DND-41 (cell line): ENCODE results near the gene BRSK2.

Source experiments
- EZH2 ChIP-seq: IDR thresholded peaks from 3 replicates; pipeline ENCODE4 v1.6.1; 2012; ENCODE audit warnings: borderline replicate concordance, low read depth, mild to moderate bottlenecking, moderate library complexity, low read length, inconsistent platforms; ENCODE audit not compliant: severe bottlenecking
- TF ChIP-seq, protein P1 (sequence below): IDR thresholded peaks from 2 replicates; pipeline ENCODE4 v1.5.1; 2012; ENCODE audit warnings: borderline replicate concordance, low read length, moderate library complexity, mild to moderate bottlenecking; ENCODE audit not compliant: poor library complexity, severe bottlenecking; ENCODE audit errors: extremely low read depth

DNA sequence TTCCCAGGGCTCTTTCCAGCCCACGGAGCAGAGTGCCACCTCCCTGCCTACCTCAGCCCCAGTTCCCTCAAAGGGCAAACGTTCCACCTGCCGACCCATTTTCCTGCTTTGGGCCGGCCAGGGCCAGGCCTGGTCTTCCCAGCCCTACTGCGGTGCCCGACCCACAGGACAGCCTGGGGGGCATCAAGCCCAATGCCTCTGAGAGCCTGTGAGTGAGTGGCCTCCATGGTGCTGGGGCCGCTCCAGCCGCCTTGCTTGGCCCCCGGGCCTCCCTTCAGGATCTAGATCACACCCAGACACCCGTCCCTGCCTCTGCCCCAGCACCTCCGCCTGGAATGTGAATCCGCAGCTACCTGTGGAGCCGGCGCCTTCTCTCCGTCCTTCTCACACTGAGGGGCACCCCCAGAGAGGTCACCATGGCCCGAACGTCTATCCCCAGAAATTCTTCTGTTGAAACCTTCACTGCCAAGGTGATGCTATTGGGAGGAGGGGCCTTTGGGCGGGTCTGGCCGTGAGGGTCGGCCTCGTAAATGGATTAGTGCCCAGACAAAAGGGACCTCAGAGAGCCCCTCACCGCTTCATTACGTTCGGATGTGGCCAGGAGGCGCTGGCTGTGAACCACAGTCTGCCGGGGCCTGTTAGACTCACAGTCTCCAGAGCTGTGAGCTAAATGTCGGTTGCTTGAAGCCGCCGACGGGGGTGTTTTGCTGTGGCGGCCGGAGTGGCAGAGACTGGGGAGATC is 36.2 kb upstream of the BRSK2 start:
- TF ChIP-seq, protein P1, sequence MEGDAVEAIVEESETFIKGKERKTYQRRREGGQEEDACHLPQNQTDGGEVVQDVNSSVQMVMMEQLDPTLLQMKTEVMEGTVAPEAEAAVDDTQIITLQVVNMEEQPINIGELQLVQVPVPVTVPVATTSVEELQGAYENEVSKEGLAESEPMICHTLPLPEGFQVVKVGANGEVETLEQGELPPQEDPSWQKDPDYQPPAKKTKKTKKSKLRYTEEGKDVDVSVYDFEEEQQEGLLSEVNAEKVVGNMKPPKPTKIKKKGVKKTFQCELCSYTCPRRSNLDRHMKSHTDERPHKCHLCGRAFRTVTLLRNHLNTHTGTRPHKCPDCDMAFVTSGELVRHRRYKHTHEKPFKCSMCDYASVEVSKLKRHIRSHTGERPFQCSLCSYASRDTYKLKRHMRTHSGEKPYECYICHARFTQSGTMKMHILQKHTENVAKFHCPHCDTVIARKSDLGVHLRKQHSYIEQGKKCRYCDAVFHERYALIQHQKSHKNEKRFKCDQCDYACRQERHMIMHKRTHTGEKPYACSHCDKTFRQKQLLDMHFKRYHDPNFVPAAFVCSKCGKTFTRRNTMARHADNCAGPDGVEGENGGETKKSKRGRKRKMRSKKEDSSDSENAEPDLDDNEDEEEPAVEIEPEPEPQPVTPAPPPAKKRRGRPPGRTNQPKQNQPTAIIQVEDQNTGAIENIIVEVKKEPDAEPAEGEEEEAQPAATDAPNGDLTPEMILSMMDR, result no peak
- TF ChIP-seq EZH2, result no peak
